Spleen (tissue), 7 donors: Measurements from ENCODE around the gene OR5K2.

Experiments used
- CTCF ChIP-seq, 11 experiments: fragments of 200-600 bp in 7 of 11; fragments of 450-650 bp in 4 of 11; sonication (generic) in 4 of 11; IDR thresholded peaks in 8 of 11; conservative IDR thresholded peaks in 3 of 11; 1 replicate in 7 of 11; 2 replicates in 4 of 11; pipeline versions ENCODE4 v1.4.0 to v1.8.0; 2016 to 2021; ENCODE audit warnings: antibody characterized with exemption in 11 of 11, inconsistent platforms in 4 of 11, mild to moderate bottlenecking in 1 of 11
- POLR2A ChIP-seq, 3 donors: fragments of 450-650 bp; IDR thresholded peaks; one replicate each; pipeline ENCODE4 v1.5.1; 2017; ENCODE audit warnings: antibody characterized with exemption in 3 of 3, mild to moderate bottlenecking in 1 of 3
- POLR2AphosphoS5 ChIP-seq, 3 donors: sonication (generic); formaldehyde crosslinking; IDR thresholded peaks; one replicate each; pipeline ENCODE4 v1.5.1; 2017; ENCODE audit warnings: antibody characterized with exemption in 3 of 3
- donor health status: DM: no; HTN: no; CAD: no; lungs with moderate emphysema.
- donor health status: DM: no; HTN: no; CAD: no.
- donor health status: DM: no; HTN: no; CAD: no.

- no peak for TF ChIP-seq CTCF (IDR thresholded peaks at IDR 0.05 in 8 of 11, conservative IDR thresholded peaks at IDR 0.05 in 3 of 11)
- no peak for TF ChIP-seq POLR2A (IDR thresholded peaks at IDR 0.05)
- TF ChIP-seq POLR2AphosphoS5 (IDR thresholded peaks at IDR 0.05), result no peak
These were observed 21.3 kb downstream of the OR5K2 start for GRCh38 chr3:98518816-98519215.
